Right atrium auricular region (tissue), 2 donors: ENCODE measurements around the gene LGR6. TPM values are rescaled to one million over a fixed set of nuclear protein-coding genes. Genes with fewer than 3 reads are reported as not detected.

Experiments
- DNase-seq: peaks from one replicate; pipeline ENCODE4 v3.0.0-alpha.2; 2019; ENCODE audit warnings: low spot score
- H3K27ac ChIP-seq, 2 donors: fragments of 200-600 bp; sonication (generic); 1 replicate in 1 of 2; 2 replicates in 1 of 2; pipeline ENCODE4 v1.5.1; 2016 to 2019
- H3K27me3 ChIP-seq, 2 donors: fragments of 200-600 bp; sonication (generic); one replicate each; pipeline versions ENCODE4 v1.5.1 to v1.6.0; 2017 to 2019
- H3K36me3 ChIP-seq: fragments of 200-600 bp; sonication (generic); one replicate; pipeline ENCODE4 v1.5.1; 2016
- H3K4me1 ChIP-seq, 2 donors: fragments of 200-600 bp; sonication (generic); one replicate each; pipeline versions ENCODE4 v1.5.1 to v1.6.0; 2017 to 2019
- H3K4me3 ChIP-seq, 2 donors: fragments of 200-600 bp; sonication (generic); 1 replicate in 1 of 2; 2 replicates in 1 of 2; pipeline ENCODE4 v1.5.1; 2017 to 2019; ENCODE audit warnings: mild to moderate bottlenecking in 1 of 2, moderate library complexity in 1 of 2
- H3K9me3 ChIP-seq, 2 donors: fragments of 200-600 bp; sonication (generic); one replicate each; pipeline ENCODE4 v1.5.1; 2019
- CTCF ChIP-seq, 2 donors: fragments of 200-600 bp; sonication (generic); IDR thresholded peaks; one replicate each; pipeline ENCODE4 v1.5.1; 2019; ENCODE audit warnings: antibody characterized with exemption in 2 of 2
- total RNA-seq, 2 donors: library from RNA; depleted of rRNA; stranded (reverse); fragments of >200 nt; gene quantifications; one replicate each; pipeline ENCODE4 v1.1.0, GENCODE V29; 2016

The LGR6 gene
- total RNA-seq, 2 donors from 2014 or later = 5.5 to 17.0 TPM

DNA sequence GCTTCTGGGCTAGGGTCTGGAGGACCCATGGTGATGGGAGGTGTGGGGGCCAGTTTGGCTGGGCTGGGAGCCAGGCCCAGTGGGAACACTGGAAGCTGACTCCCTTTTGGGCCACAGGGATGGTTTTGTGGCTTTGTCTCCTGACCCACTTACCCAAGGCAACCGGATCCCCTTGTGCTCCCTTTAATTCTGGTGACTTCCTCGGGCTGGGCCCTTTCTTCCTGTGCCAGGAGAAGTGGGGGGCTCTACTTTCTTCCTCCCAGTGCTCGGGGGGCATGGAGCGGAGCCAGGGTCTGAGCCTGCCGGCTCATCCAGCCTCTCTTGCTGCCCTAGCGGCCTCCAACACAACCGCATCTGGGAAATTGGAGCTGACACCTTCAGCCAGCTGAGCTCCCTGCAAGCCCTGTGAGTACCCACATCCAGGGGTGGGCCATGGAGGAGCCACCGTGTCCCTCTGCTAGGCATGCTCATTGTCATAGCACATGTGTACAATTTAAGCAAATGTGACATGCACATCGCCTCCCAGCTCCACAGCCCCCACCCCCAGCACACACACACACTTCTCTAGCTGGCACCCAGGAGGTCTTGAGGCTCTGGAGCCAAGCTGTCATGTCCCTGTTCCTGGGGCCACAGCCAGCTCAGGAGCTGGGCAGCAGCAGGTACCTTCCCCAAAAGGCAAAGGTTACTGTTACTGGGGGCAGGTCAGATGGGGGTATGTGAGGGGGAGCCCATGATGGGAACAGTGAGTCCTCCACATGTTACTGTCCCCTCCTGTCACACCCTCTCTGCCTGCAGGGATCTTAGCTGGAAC, 113.1 kb downstream of the LGR6 start:
- DNase-seq = no peak
- Histone ChIP-seq H3K27ac (peak overlapping the region in 1 of 2 donors; percentile 10), H3K4me1 (peaks cover 0 to 6% of the 10 kb centered on the region in 2 donors), H3K4me3 (no peak overlapping the region), H3K36me3 (no peaks in the 10 kb centered on the region), H3K27me3 (no peaks in the 10 kb centered on the region), H3K9me3 (no peaks in the 10 kb centered on the region)
- no peak for TF ChIP-seq CTCF (IDR thresholded peaks at IDR 0.05)

DNA sequence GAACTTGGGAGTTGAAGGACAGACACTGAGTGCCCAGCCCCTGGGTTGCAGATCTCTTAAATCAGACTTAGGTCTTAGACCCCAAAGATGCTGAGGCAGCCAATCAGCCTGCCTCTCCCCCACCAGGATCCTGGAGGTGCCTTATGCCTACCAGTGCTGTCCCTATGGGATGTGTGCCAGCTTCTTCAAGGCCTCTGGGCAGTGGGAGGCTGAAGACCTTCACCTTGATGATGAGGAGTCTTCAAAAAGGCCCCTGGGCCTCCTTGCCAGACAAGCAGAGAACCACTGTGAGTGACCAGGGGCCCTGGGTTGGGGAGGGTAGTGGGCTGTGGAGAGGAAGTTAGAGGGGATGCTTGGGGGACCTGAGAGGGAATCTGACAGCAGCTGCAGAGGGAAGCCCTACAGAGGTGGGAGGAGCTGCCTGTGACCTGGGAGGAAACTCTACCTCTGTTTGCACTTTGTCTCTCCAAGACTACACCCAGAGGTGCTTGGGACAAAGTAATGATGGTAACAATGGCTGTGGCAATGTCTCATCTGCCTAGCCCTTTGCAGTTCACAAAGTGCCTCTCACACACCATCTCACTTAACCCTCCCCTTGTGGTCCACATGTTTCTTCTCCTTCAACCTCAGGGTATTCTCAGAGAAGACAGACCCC, 116.6 kb downstream of the LGR6 start:
- no peak for DNase-seq
- H3K27me3 ChIP-seq = no peaks in the 10 kb centered on the region
- H3K4me3 ChIP-seq = no peak overlapping the region
- no peaks in the 10 kb centered on the region for H3K4me1 ChIP-seq
- H3K9me3 ChIP-seq = no peaks in the 10 kb centered on the region
- no peak for TF ChIP-seq CTCF (IDR thresholded peaks at IDR 0.05)
- no peaks in the 10 kb centered on the region for H3K36me3 ChIP-seq
- no peak overlapping the region for H3K27ac ChIP-seq

DNA sequence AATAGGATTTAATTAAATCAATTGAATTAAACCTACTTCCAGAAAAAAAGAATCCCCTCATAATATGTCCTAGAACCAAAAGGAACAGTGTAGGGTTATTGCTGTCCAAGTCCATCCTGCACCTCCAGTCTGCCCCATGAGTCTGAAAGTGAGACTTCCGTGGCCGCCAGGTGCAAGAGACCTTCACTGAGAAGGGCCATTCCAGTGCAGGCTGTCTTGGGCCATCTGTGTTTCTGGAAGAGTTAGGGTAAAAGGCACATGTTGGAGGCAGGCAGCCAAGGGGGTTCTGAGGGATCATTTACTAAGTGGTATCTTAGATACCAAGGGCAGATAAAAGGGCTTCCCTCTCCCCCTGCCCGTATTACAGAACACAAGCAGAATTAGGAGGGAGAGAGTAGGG, 117.1 kb downstream of the LGR6 start:
- Histone ChIP-seq H3K9me3 (no peaks in the 10 kb centered on the region), H3K27ac (no peak overlapping the region), H3K4me3 (no peak overlapping the region), H3K27me3 (no peaks in the 10 kb centered on the region), H3K4me1 (no peaks in the 10 kb centered on the region), H3K36me3 (no peaks in the 10 kb centered on the region)
- TF ChIP-seq CTCF (IDR thresholded peaks at IDR 0.05) = no peak
- no peak for DNase-seq

GRCh38 chr1:202311875-202312635, 118.5 kb downstream of the LGR6 start:
- Histone ChIP-seq H3K4me3 (no peak overlapping the region), H3K36me3 (no peaks in the 10 kb centered on the region), H3K4me1 (no peaks in the 10 kb centered on the region), H3K27me3 (no peaks in the 10 kb centered on the region), H3K27ac (no peak overlapping the region), H3K9me3 (no peaks in the 10 kb centered on the region)
- no peak for TF ChIP-seq CTCF (IDR thresholded peaks at IDR 0.05)
- DNase-seq = no peak

DNA sequence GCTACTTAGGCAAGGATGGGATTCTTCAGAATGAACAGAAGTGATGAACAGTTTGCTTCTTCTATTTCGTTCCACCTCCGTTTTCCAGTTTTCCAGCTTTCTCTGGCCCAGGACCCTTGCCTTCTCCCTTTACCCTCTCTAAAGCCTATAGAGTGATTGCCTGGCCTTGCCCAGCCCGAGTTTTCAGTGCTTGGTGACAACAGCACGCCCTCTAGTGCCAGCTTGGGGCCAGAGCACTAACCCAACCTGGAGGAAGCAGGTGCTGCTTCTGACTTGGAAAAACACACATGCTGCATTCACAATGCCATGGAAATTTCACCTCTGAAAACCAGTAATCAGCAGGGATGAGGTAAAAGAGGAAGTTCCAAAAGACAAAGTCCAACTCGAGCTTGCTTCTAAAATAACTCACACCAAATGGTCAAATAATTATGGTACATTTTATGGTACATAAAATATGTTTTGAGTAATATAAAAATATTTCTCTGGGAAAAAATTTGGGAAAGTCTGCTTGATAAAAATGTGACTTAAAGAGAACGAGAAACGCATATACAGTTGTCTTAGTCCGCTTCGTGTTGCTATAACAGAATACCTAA, 122.1 kb downstream of the LGR6 start:
- peak; percentile 55 to 93 for TF ChIP-seq CTCF (IDR thresholded peaks at IDR 0.05)
- DNase-seq = no peak
- no peaks in the 10 kb centered on the region for H3K27me3 ChIP-seq
- H3K4me3 ChIP-seq = no peak overlapping the region
- no peaks in the 10 kb centered on the region for H3K9me3 ChIP-seq
- H3K27ac ChIP-seq = no peak overlapping the region
- no peaks in the 10 kb centered on the region for H3K4me1 ChIP-seq
- H3K36me3 ChIP-seq = peaks cover 4% of the 10 kb centered on the region
